RWPE2 (cell line): ENCODE results near the gene SPEG.

Source experiments
- ATAC-seq: fragments of 200-7000 bp; cut with Tn5 transposase; 3 replicates; pipeline ENCODE4 v1.9.1; 2021; ENCODE audit warnings: low read depth
- DNase-seq: peaks from one replicate; pipeline ENCODE4 v3.0.0-alpha.2; 2020; ENCODE audit warnings: low spot score
- H3K27ac ChIP-seq: fragments of 450-650 bp; 2 replicates; pipeline ENCODE4 v1.5.1; 2017; ENCODE audit warnings: mild to moderate bottlenecking; ENCODE audit not compliant: poor library complexity, severe bottlenecking
- H3K27me3 ChIP-seq: fragments of 250-450 bp; sonication (Bioruptor Pico); 2 replicates; pipeline ENCODE4 v1.5.1; 2021; ENCODE audit warnings: mild to moderate bottlenecking, moderate library complexity; ENCODE audit not compliant: insufficient read depth, poor library complexity, severe bottlenecking
- H3K36me3 ChIP-seq: fragments of 250-450 bp; sonication (Bioruptor Pico); 2 replicates; pipeline ENCODE4 v1.5.1; 2020; ENCODE audit warnings: low read depth, mild to moderate bottlenecking, moderate library complexity
- H3K4me1 ChIP-seq: fragments of 250-450 bp; sonication (Bioruptor Pico); 2 replicates; pipeline ENCODE4 v1.5.1; 2021; ENCODE audit warnings: mild to moderate bottlenecking, moderate library complexity; ENCODE audit not compliant: insufficient read depth, poor library complexity, severe bottlenecking
- H3K4me3 ChIP-seq: fragments of 250-450 bp; sonication (Bioruptor Pico); 2 replicates; pipeline ENCODE4 v1.5.1; 2021; ENCODE audit warnings: mild to moderate bottlenecking, moderate library complexity; ENCODE audit not compliant: severe bottlenecking
- H3K9me3 ChIP-seq: fragments of 250-450 bp; sonication (Bioruptor Pico); 2 replicates; pipeline ENCODE4 v1.5.1; 2021; ENCODE audit warnings: mild to moderate bottlenecking, moderate library complexity; ENCODE audit not compliant: severe bottlenecking
- CTCF ChIP-seq: fragments of 450-650 bp; IDR thresholded peaks from one replicate; pipeline ENCODE4 v1.5.1; 2017; ENCODE audit warnings: mild to moderate bottlenecking, moderate library complexity; ENCODE audit not compliant: poor library complexity, severe bottlenecking

Gene SPEG

DNA sequence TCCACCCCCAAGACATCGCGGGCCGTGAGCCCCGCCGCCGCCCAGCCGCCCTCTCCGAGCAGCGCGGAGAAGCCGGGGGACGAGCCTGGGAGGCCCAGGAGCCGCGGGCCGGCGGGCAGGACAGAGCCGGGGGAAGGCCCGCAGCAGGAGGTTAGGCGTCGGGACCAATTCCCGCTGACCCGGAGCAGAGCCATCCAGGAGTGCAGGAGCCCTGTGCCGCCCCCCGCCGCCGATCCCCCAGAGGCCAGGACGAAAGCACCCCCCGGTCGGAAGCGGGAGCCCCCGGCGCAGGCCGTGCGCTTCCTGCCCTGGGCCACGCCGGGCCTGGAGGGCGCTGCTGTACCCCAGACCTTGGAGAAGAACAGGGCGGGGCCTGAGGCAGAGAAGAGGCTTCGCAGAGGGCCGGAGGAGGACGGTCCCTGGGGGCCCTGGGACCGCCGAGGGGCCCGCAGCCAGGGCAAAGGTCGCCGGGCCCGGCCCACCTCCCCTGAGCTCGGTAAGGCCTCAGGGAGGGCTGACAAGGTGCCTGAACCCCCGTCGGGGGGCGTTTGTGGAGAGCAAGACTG is 14.2 kb downstream of the SPEG start:
- no peak overlapping the region for H3K27ac ChIP-seq
- H3K4me1 ChIP-seq: peaks cover 17% of the 10 kb centered on the region
- no peaks in the 10 kb centered on the region for H3K9me3 ChIP-seq
- peaks cover 4% of the 10 kb centered on the region for H3K36me3 ChIP-seq
- no peak for TF ChIP-seq CTCF
- H3K4me3 ChIP-seq: no peak overlapping the region
- H3K27me3 ChIP-seq: no peaks in the 10 kb centered on the region
- DNase-seq: peak; percentile 55
- no peak for ATAC-seq

GRCh38 chr2:219449609-219450008 is 15.0 kb downstream of the SPEG start:
- H3K4me3 ChIP-seq: no peak overlapping the region
- H3K9me3 ChIP-seq: no peaks in the 10 kb centered on the region
- peaks cover 24% of the 10 kb centered on the region for H3K4me1 ChIP-seq
- peak overlapping the region; percentile 8 for H3K27ac ChIP-seq
- DNase-seq (peak; percentile 25), ATAC-seq (no peak)
- no peak for TF ChIP-seq CTCF
- H3K36me3 ChIP-seq: peaks cover 4% of the 10 kb centered on the region
- H3K27me3 ChIP-seq: no peaks in the 10 kb centered on the region

GRCh38 chr2:219451661-219452360 is 17.2 kb downstream of the SPEG start:
- Histone ChIP-seq H3K4me1 (peaks cover 24% of the 10 kb centered on the region), H3K9me3 (no peaks in the 10 kb centered on the region), H3K4me3 (no peak overlapping the region), H3K27me3 (no peaks in the 10 kb centered on the region), H3K27ac (peak overlapping the region; percentile 90), H3K36me3 (no peaks in the 10 kb centered on the region; the same call in none of the 2 replicates)
- DNase-seq: peak; percentile 66
- TF ChIP-seq CTCF: no peak
- ATAC-seq: no peak

GRCh38 chr2:219452361-219453317 is 18.0 kb downstream of the SPEG start:
- TF ChIP-seq CTCF: no peak
- Histone ChIP-seq H3K9me3 (no peaks in the 10 kb centered on the region), H3K4me3 (no peak overlapping the region), H3K36me3 (no peaks in the 10 kb centered on the region; the same call in none of the 2 replicates), H3K4me1 (peaks cover 25% of the 10 kb centered on the region), H3K27ac (peak overlapping the region; percentile 90), H3K27me3 (no peaks in the 10 kb centered on the region)
- peak; percentile 96 for DNase-seq
- ATAC-seq: peak; percentile 97
